ENCODE results near the gene ANTKMT.
"Not testable (repeated sequence)": the region's sequence is repeated elsewhere in the genome, so short reads cannot be mapped to it uniquely, and the experiment has no call there.

ANTKMT gene

GRCh38 chr16:712740-713250, 8.2 kb upstream of the ANTKMT start:
- DNase-seq (ENCODE audit: insufficient read length, low spot score); FAIRE-seq: not testable (repeated sequence)

- DNase-seq (ENCODE audit: insufficient read length, low spot score) (no peak), FAIRE-seq (no peak)
These were observed 6.9 kb upstream of the ANTKMT start for GRCh38 chr16:714079-714478.

GRCh38 chr16:714558-715476, 6.1 kb upstream of the ANTKMT start, which contains the start of gene METRN:
TSS of gene METRN (plus strand) at chr16:715118. CDS start at chr16:715290, 172 bp downstream.
- DNase-seq (ENCODE audit: insufficient read length, low spot score) (peak; percentile 99), FAIRE-seq (peak; percentile 84)

GRCh38 chr16:715477-716199, 5.3 kb upstream of the ANTKMT start:
- FAIRE-seq (no peak), DNase-seq (ENCODE audit: insufficient read length, low spot score) (no peak)

- no peak for DNase-seq (ENCODE audit: insufficient read length, low spot score)
- no peak for FAIRE-seq
These were observed 4.8 kb upstream of the ANTKMT start for GRCh38 chr16:716200-716568.

- DNase-seq (ENCODE audit: insufficient read length, low spot score) (no peak), FAIRE-seq (no peak)
These were observed 4.1 kb upstream of the ANTKMT start for GRCh38 chr16:716768-717325.

GRCh38 chr16:717450-718245, 3.3 kb upstream of the ANTKMT start:
- FAIRE-seq (no peak), DNase-seq (ENCODE audit: insufficient read length, low spot score) (no peak)

GRCh38 chr16:718389-718788, 2.6 kb upstream of the ANTKMT start:
- DNase-seq (ENCODE audit: insufficient read length, low spot score) (no peak), FAIRE-seq (no peak)

GRCh38 chr16:718922-719321, 2.0 kb upstream of the ANTKMT start:
- DNase-seq (ENCODE audit: insufficient read length, low spot score) (no peak), FAIRE-seq (no peak)

- no peak for DNase-seq (ENCODE audit: insufficient read length, low spot score)
- FAIRE-seq: no peak
These were observed 1.0 kb upstream of the ANTKMT start for GRCh38 chr16:719815-720446.

GRCh38 chr16:720447-720989, 428 bp upstream of the ANTKMT start:
- FAIRE-seq (peak; percentile 96), DNase-seq (ENCODE audit: insufficient read length, low spot score) (peak; percentile 79)

- FAIRE-seq: no peak
These were observed 1.0 kb downstream of the ANTKMT start for GRCh38 chr16:721765-722540.

GRCh38 chr16:722835-723633, 2.1 kb downstream of the ANTKMT start:
- FAIRE-seq (no peak), DNase-seq (ENCODE audit: insufficient read length, low spot score) (no peak)

More at GRCh38 chr16:721765-722540, 1.0 kb downstream of the ANTKMT start:
- DNase-seq (ENCODE audit: insufficient read length, low spot score): no peak

- DNase-seq (ENCODE audit: insufficient read length, low spot score) (no peak), FAIRE-seq (no peak)
These were observed 2.7 kb downstream of the ANTKMT start for GRCh38 chr16:723695-724094.

GRCh38 chr16:724188-725040, 3.5 kb downstream of the ANTKMT start:
- FAIRE-seq: no peak
- DNase-seq (ENCODE audit: insufficient read length, low spot score): no peak

GRCh38 chr16:725041-725376, 4.1 kb downstream of the ANTKMT start:
- DNase-seq (ENCODE audit: insufficient read length, low spot score): no peak
- FAIRE-seq: no peak

- DNase-seq (ENCODE audit: insufficient read length, low spot score): no peak
- FAIRE-seq: no peak
These were observed 4.7 kb downstream of the ANTKMT start for GRCh38 chr16:725463-726187.
